T-helper 1 cell (primary cell): ENCODE measurements around the gene ITGB4.

Experiments used
- DNase-seq, 5 donors: peaks; one replicate each; pipeline ENCODE4 v3.0.0-alpha.2; 2012 to 2020

ITGB4 gene

DNA sequence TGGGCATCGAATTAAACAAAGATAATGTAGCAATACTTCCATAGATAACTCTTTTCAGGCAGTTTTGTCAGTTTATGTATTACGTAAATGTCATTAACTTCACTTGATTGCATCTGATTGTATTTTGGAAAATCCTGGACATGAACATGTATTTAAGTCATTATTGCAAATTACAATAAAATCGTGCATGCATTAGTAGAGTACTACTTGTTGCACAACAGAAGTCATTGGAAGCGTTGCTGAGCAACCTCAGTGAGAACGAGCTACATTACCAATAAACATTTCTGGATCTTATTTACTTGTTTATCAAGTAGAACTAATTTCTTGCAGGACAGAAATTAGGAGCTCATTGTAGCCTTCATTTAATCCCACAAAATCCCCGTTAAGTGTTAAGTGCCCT lies 70.0 kb downstream of the ITGB4 start:
- no peak for DNase-seq

DNA sequence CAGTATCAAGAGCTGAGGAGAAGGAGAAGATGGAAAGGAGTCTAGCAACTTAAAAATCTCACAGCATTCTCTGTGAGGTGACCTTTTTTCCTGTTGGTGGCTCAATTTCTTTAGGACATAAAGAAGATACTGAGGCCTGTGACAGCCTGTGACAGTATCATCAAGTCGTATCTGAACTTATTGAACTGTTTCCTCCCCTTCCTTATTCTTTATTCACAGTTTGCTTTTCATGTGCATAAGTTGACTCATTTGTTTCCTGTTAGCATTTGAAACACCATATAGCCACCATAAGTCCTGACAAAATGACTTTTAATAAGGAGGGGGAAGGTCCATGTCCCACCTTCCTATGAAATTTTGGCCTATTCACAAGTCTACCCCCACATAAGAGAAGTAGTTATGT lies 72.2 kb downstream of the ITGB4 start:
- DNase-seq = no peak

DNA sequence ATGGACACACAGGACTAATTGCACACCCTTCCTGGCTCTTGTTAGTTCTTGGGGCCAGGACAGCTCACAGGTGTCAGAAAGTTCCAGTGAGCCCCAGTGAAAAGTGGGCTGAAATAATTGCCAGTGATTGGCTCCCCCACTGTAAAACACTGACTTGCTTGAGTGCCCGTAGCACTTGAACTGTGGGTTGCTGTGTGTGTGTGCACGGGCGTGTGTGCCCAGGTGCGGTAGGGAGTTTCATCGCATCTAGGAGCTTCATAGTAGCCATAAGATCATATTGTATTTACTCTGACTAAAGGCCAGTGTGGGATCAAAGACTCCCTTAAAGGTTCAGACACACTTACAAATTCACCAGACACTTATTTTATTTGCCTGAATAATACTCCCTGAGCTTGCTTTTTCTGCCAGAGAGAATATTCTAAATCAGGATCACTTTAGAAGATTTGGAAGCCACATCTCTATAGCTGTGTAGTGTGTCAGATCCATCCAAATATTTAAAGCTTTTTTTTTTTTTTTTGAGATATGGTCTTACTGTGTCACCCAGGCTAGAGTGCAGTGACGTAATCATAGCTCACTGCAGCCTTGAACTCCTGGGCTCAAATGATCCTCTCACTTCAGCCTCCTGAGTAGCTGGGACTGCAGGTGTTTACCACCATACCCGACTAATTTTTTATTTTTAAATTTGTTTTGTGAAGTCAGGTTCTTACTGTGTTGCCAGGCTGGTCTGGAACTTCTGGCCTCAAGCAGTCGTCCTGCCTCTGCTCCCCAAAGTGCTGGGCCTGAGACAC lies 74.8 kb downstream of the ITGB4 start:
- DNase-seq = no peak

DNA sequence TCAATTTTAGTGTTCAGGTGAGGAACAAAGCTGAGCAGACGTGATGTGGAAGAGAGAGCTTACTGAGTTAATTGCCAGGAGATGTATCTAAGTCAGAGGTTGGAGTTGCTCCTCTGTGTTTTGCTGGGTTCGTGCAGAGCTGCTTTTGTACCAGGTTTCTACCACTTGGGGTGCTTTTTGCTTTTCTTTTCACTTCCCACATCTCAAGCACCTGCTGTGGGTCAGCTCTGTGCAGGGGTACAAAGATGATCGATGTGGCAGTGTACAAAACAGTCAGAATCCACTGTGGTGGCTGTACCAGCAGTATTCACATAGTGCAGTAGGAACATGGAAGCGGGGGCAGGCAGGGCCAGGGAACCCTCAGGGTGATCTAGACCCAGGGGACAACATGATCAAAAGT lies 78.1 kb downstream of the ITGB4 start:
- no peak for DNase-seq

DNA sequence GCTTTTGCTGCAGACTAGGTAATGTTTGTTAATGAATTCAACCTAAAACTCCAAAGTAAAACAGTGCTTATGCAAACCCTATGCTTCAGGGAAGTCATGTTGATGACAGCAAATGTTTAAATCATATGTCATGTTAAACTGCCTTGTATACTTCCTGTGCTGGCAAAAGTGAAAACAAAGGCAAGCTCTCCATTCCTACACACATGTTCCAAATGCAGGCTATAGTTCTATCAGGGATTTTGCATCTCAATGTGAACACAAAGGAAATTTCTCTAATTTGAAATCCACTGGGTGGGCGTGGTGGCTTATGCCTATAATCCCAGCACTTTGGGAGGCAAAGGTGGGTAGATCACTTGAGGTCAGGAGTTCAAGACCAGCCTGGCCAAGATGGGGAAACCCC lies 82.6 kb downstream of the ITGB4 start:
- DNase-seq = no peak

DNA sequence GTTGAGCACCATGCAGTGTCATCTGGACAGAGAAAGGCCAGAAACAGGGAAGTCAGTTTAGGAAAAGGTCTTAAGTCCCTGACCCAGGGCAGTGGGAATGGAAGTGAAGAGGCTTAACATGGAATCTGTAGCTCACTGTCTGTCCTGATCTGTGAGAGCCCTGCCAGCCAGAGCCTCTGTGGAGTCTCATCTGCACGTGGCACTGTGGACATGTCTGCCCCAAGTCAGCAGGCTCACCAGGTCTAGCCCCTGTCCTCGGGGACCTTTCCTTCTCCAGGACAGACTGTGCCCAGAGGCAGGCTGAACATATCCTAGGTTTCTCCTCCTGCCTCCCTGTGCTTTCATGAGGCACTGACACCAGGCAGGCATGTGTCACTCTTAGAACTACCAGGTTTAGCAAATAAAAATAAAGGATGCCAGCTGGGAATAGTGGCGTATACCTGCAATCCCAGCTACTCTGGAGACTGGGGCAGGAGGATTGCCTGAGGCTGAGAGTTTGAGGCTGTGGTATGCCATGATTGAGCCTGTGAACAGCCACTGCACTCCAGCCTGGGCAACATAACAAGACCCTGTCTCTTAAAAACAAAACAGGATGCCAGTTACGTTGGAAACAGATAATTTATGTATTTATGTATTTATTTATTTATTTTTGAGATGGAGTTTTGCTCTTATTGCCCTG lies 85.7 kb downstream of the ITGB4 start:
- DNase-seq = no peak
